HG02642 (cell line): ENCODE measurements around the gene FGA.

Experiments
- ATAC-seq: cut with Tn5 transposase; IDR thresholded peaks from one replicate; pipeline ENCODE4 v1.9.1; 2021; ENCODE audit warnings: mild to moderate bottlenecking; ENCODE audit not compliant: unreplicated experiment, poor library complexity

FGA gene

GRCh38 chr4:154583677-154584076 is 6.9 kb downstream of the FGA start:
- no peak for ATAC-seq

GRCh38 chr4:154583230-154583629 is 7.3 kb downstream of the FGA start:
- ATAC-seq, result no peak

- ATAC-seq, result no peak
Measured at GRCh38 chr4:154582723-154583122, 7.8 kb downstream of the FGA start.

DNA sequence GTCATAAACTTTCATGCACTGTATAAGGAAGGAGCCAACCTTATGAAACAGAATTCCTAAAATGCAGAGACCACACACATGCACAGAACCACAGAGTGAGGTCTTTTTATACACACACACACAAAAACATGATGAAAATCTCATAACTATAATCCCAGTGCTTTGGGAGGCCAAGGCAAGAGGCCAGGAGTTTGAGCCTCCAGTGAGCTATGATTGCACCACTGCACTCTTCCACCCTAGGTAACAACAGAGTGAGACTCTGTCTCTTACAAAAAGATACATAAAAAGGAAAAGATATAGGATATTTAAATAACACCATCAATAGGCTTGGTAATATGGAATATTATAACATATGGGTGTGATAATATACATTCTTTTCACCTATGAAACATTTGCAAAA is 10.6 kb downstream of the FGA start:
- ATAC-seq, result no peak

- no peak for ATAC-seq
Measured at GRCh38 chr4:154578919-154579318, 11.6 kb downstream of the FGA start.

GRCh38 chr4:154577324-154577723 is 13.2 kb downstream of the FGA start:
- no peak for ATAC-seq

GRCh38 chr4:154574311-154574710 is 16.2 kb downstream of the FGA start:
- no peak for ATAC-seq

GRCh38 chr4:154573190-154573870 is 17.2 kb downstream of the FGA start:
- ATAC-seq, result no peak

DNA sequence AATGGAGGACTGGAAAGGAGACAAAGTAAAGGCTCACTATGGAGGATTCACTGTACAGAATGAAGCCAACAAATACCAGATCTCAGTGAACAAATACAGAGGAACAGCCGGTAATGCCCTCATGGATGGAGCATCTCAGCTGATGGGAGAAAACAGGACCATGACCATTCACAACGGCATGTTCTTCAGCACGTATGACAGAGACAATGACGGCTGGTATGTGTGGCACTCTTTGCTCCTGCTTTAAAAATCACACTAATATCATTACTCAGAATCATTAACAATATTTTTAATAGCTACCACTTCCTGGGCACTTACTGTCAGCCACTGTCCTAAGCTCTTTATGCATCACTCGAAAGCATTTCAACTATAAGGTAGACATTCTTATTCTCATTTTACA is 21.0 kb downstream of the FGA start:
- no peak for ATAC-seq

GRCh38 chr4:154569028-154569427 is 21.5 kb downstream of the FGA start:
- no peak for ATAC-seq

DNA sequence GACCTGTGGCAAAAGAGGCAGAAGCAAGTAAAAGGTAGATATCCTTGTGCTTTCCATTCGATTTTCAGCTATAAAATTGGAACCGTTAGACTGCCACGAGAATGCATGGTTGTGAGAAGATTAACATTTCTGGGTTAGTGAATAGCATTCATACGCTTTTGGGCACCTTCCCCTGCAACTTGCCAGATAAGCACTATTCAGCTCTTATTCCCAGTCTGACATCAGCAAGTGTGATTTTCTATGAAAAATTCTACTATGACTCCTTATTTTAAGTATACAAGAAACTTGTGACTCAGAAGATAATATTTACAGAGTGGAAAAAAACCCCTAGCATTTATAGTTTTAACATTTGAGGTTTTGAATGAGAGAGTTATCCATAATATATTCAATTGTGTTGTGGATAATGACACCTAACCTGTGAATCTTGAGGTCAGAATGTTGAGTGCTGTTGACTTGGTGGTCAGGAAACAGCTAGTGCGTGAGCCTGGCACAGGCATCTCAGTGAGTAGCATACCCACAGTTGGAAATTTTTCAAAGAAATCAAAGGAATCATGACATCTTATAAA is 23.8 kb downstream of the FGA start:
- ATAC-seq, result no peak

- no peak for ATAC-seq
Measured at GRCh38 chr4:154565704-154566103, 24.8 kb downstream of the FGA start.

DNA sequence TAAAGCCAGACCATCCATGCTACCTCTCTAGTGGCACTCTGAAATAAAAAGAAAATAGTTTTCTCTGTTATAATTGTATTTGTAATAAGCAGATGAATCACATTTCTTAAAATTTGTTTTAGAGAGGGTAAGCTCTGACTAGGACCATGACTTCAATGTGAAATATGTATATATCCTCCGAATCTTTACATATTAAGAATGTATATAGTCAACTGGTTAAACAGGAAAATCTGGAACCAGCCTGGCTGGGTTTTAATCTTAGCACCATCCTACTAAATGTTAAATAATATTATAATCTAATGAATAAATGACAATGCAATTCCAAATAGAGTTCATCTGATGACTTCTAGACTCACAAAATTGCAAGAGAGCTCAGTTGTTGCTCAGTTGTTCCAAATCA is 26.2 kb downstream of the FGA start:
- no peak for ATAC-seq

DNA sequence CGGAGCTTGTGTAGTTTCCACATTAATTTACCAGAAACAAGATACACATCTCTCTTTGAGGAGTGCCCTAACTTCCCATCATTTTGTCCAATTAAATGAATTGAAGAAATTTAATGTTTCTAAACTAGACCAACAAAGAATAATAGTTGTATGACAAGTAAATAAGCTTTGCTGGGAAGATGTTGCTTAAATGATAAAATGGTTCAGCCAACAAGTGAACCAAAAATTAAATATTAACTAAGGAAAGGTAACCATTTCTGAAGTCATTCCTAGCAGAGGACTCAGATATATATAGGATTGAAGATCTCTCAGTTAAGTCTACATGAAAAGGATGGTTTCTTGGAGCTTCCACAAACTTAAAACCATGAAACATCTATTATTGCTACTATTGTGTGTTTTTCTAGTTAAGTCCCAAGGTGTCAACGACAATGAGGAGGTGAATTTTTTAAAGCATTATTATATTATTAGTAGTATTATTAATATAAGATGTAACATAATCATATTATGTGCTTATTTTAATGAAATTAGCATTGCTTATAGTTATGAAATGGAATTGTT is 27.8 kb downstream of the FGA start, which contains the start of gene FGB:
TSS of gene FGB (plus strand) at position 315 of the 558 bp plus-strand sequence. CDS start at position 323, 8 bp downstream.
- ATAC-seq, result no peak

GRCh38 chr4:154560824-154561231 is 29.7 kb downstream of the FGA start:
- no peak for ATAC-seq

GRCh38 chr4:154560419-154560801 is 30.1 kb downstream of the FGA start:
- ATAC-seq, result no peak

DNA sequence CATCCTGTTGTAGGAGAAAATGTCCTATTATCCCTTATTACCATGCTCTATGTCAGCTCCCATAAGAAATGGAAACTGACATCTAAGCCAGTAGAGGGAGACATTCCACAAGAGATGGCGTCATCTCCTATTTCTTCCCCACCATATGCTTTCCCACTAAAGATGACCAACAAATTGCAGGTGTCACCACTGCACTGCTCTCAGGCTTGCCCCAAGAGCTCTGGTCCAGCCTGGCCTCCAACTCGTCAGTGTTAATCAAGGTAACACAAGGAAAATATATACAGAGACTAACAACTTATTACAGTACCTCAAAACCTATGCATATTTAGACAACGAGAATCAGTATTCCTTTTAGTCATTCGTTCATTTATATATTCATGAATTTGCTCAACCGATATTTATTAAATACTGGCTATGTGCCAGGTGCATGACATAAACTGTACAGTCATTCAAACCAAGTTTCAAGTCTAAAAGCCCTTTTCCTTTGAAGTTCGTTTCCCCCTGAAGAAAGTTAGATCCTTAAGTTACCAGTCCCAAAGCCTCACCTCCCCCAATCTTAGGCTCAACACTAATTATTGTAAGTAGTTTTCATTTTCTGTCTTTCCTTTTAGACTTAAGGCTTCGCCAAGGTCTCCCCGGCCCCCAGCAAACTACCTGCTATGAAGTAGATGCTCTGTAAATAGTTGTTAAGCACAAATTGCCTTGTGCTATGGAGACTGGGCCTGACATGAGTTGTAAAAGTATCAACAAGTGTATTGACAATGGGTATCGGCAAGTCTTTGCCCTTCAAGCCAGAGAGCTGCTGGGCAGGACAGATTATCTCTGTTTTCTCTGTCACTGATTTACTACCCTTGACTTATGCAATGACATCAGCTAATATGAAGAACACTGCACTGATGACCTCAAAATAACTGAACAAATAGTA is 30.8 kb downstream of the FGA start:
- peak; percentile 92 for ATAC-seq

GRCh38 chr4:154559141-154559493 is 31.4 kb downstream of the FGA start:
- ATAC-seq, result peak; percentile 23

GRCh38 chr4:154551872-154552686 is 38.5 kb downstream of the FGA start:
- peak; percentile 51 for ATAC-seq
